ENCODE results near the gene CDK12.
"Not testable (repeated sequence)": the region's sequence is repeated elsewhere in the genome, so short reads cannot be mapped to it uniquely, and the experiment has no call there.

The CDK12 gene

DNA sequence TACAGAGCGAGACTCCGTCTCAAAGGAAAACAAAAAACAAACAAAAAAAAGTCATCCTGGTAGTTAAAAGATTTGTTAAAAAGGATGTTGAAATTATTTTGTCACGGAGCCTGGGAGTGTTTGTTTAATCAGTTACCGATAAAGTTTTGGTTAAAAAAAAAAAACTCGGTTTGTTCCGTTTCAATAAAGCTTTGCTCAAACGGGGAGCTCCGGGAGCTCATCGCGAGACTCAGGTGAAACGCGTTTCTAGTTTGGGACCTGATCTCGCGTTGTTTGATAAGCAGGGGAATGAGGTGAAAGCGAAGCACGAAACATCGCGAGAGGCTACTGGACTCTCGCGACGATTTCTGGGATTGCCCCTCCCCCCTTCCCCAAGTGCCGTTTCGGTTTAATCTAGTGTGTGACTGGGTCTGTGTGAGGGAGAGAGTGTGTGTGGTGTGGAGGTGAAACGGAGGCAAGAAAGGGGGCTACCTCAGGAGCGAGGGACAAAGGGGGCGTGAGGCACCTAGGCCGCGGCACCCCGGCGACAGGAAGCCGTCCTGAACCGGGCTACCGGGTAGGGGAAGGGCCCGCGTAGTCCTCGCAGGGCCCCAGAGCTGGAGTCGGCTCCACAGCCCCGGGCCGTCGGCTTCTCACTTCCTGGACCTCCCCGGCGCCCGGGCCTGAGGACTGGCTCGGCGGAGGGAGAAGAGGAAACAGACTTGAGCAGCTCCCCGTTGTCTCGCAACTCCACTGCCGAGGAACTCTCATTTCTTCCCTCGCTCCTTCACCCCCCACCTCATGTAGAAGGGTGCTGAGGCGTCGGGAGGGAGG, at the start of gene CDK12:
TSS of gene CDK12 (plus strand) at position 374 of the 813 bp plus-strand sequence. CDS start 586 bp downstream, outside the sequence.
- peak within 1 kb of the TSS; percentile 81 for H3K27ac ChIP-seq (ENCODE audit: low read depth, low read length)
- peak within 1 kb of the TSS; percentile 100 for H3K4me3 ChIP-seq (ENCODE audit: low read length)
- TF ChIP-seq, protein P1, sequence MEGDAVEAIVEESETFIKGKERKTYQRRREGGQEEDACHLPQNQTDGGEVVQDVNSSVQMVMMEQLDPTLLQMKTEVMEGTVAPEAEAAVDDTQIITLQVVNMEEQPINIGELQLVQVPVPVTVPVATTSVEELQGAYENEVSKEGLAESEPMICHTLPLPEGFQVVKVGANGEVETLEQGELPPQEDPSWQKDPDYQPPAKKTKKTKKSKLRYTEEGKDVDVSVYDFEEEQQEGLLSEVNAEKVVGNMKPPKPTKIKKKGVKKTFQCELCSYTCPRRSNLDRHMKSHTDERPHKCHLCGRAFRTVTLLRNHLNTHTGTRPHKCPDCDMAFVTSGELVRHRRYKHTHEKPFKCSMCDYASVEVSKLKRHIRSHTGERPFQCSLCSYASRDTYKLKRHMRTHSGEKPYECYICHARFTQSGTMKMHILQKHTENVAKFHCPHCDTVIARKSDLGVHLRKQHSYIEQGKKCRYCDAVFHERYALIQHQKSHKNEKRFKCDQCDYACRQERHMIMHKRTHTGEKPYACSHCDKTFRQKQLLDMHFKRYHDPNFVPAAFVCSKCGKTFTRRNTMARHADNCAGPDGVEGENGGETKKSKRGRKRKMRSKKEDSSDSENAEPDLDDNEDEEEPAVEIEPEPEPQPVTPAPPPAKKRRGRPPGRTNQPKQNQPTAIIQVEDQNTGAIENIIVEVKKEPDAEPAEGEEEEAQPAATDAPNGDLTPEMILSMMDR (IDR thresholded peaks at IDR 0.05; ENCODE audit: low read depth, low read length, poor library complexity, severe bottlenecking) = no peak
- no peak for TF ChIP-seq EZH2phosphoT487 (IDR thresholded peaks at IDR 0.05; ENCODE audit: borderline replicate concordance, low read length)
- H3K9me3 ChIP-seq (ENCODE audit: control insufficient read depth, insufficient read depth, low read length) = no peaks in the 10 kb centered on the region
- no peaks in the 10 kb centered on the region for H3K27me3 ChIP-seq (ENCODE audit: control insufficient read depth, low read length)
- peaks cover 53% of the 10 kb centered on the region for H3K79me2 ChIP-seq (ENCODE audit: control insufficient read depth, low read length)
- H3K9me2 ChIP-seq (replicated peaks; ENCODE audit: control insufficient read depth, low read length) = no peaks in the 10 kb centered on the region
- H3K4me1 ChIP-seq (ENCODE audit: control insufficient read depth, low read length) = peaks cover 20% of the 10 kb centered on the region
- H3K4me2 ChIP-seq (ENCODE audit: low read length) = peak within 1 kb of the TSS; percentile 99
- H3F3A ChIP-seq (ENCODE audit: control insufficient read depth, insufficient read depth) = no peaks in the 10 kb centered on the region; the same call in 1 of the 2 replicates
- H3K36me3 ChIP-seq (ENCODE audit: control insufficient read depth, low read length) = peaks cover 38% of the 10 kb centered on the region
- peaks cover 23% of the 10 kb centered on the region for H4K20me1 ChIP-seq (ENCODE audit: control insufficient read depth, insufficient read depth, low read depth, low read length)

DNA sequence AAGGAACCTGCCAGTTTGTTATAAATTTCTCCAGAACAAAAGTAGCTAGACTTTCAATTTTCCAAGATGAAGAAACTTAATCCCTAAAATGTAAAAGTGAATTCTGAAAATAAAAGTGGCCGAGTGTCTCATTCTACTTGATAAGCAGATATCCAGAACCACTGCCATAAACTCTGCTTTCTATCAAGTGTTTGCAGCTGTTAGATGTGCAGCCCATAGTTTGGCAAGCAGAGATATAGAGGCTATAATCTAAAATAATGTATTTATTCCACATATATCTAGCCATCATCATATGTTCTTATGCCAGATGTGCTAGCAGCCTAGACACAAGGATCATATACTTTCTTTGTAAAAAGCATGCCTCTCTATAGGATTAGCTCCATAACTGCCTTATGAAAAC, 45.1 kb upstream of the CDK12 start:
- TF ChIP-seq EZH2phosphoT487 (IDR thresholded peaks at IDR 0.05; ENCODE audit: borderline replicate concordance, low read length) = no peak
- TF ChIP-seq, protein P1 (IDR thresholded peaks at IDR 0.05; ENCODE audit: low read depth, low read length, poor library complexity, severe bottlenecking) = no peak
- no peaks in the 10 kb centered on the region for H3K9me2 ChIP-seq (replicated peaks; ENCODE audit: control insufficient read depth, low read length)
- no peaks in the 10 kb centered on the region for H3K4me1 ChIP-seq (ENCODE audit: control insufficient read depth, low read length)
- no peaks in the 10 kb centered on the region for H3K79me2 ChIP-seq (ENCODE audit: control insufficient read depth, low read length)
- H3K27me3 ChIP-seq (ENCODE audit: control insufficient read depth, low read length) = no peaks in the 10 kb centered on the region
- H3F3A ChIP-seq (ENCODE audit: control insufficient read depth, insufficient read depth) = no peaks in the 10 kb centered on the region
- H4K20me1 ChIP-seq (ENCODE audit: control insufficient read depth, insufficient read depth, low read depth, low read length) = no peaks in the 10 kb centered on the region
- no peak overlapping the region for H3K4me2 ChIP-seq (ENCODE audit: low read length)
- peaks cover 54% of the 10 kb centered on the region for H3K36me3 ChIP-seq (ENCODE audit: control insufficient read depth, low read length)
- H3K9me3 ChIP-seq (ENCODE audit: control insufficient read depth, insufficient read depth, low read length) = no peaks in the 10 kb centered on the region
- no peak overlapping the region for H3K4me3 ChIP-seq (ENCODE audit: low read length)
- H3K27ac ChIP-seq (ENCODE audit: low read depth, low read length) = no peak overlapping the region

DNA sequence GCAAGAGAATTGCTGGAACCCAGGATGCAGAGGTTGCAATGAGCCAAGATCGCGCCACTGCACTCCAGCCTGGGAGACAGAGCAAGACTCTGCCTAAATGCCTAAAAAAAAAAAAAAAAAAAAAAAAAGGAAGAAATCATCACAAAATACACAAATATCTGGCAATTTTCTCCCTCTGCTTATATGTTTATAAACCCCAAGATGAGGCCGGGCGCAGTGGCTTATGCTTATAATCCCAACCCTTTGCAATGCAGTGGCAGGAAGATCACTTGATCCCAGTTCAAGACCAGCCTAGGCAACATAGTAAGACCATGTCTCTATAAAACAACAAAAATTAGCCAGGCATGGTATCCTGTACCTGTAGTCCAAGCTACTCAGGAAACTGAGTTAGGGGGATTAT, 31.7 kb upstream of the CDK12 start:
- H3K79me2 ChIP-seq (ENCODE audit: control insufficient read depth, low read length) = no peaks in the 10 kb centered on the region
- H3F3A ChIP-seq (ENCODE audit: control insufficient read depth, insufficient read depth) = no peaks in the 10 kb centered on the region
- no peak overlapping the region for H3K4me2 ChIP-seq (ENCODE audit: low read length)
- H3K27ac ChIP-seq (ENCODE audit: low read depth, low read length) = no peak overlapping the region
- no peaks in the 10 kb centered on the region for H4K20me1 ChIP-seq (ENCODE audit: control insufficient read depth, insufficient read depth, low read depth, low read length)
- H3K9me2 ChIP-seq (replicated peaks; ENCODE audit: control insufficient read depth, low read length) = no peaks in the 10 kb centered on the region
- no peaks in the 10 kb centered on the region for H3K27me3 ChIP-seq (ENCODE audit: control insufficient read depth, low read length)
- H3K9me3 ChIP-seq (ENCODE audit: control insufficient read depth, insufficient read depth, low read length) = no peaks in the 10 kb centered on the region
- TF ChIP-seq, protein P1 (IDR thresholded peaks at IDR 0.05; ENCODE audit: low read depth, low read length, poor library complexity, severe bottlenecking) = no peak
- TF ChIP-seq EZH2phosphoT487 (IDR thresholded peaks at IDR 0.05; ENCODE audit: borderline replicate concordance, low read length) = no peak
- peaks cover 66% of the 10 kb centered on the region for H3K36me3 ChIP-seq (ENCODE audit: control insufficient read depth, low read length)
- H3K4me1 ChIP-seq (ENCODE audit: control insufficient read depth, low read length) = no peaks in the 10 kb centered on the region
- no peak overlapping the region for H3K4me3 ChIP-seq (ENCODE audit: low read length)

DNA sequence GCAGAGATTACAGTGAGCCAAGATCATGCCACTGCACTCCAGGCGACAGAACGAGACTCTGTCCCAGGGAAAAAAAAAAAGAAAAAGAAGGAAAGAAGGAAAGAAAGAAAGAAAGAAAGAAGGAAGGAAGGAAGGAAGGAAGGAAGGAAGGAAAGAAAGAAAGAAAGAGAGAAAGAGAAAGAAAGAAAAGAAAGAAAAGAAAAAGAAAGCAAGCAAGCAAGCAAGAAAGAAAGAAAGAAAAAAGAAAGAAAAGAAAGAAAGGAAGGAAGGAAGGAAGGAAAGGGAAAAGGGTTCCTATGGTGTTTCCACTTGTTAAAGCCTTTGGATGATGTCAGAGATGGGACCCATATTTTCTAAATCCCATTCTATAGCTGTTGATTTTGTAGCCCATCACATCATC, 21.4 kb upstream of the CDK12 start:
- not testable (repeated sequence) for H3K9me2 ChIP-seq (replicated peaks; ENCODE audit: control insufficient read depth, low read length); H3K4me1 ChIP-seq (ENCODE audit: control insufficient read depth, low read length); H3K79me2 ChIP-seq (ENCODE audit: control insufficient read depth, low read length); H3F3A ChIP-seq (ENCODE audit: control insufficient read depth, insufficient read depth); H3K9me3 ChIP-seq (ENCODE audit: control insufficient read depth, insufficient read depth, low read length); H3K27ac ChIP-seq (ENCODE audit: low read depth, low read length); H3K4me2 ChIP-seq (ENCODE audit: low read length); H4K20me1 ChIP-seq (ENCODE audit: control insufficient read depth, insufficient read depth, low read depth, low read length); H3K27me3 ChIP-seq (ENCODE audit: control insufficient read depth, low read length); H3K4me3 ChIP-seq (ENCODE audit: low read length)
- H3K36me3 ChIP-seq (ENCODE audit: control insufficient read depth, low read length) = peaks cover 69% of the 10 kb centered on the region
